HAP-1 (cell line): Measurements from ENCODE around the gene BMX.

Experiments used
- DNase-seq, 2 experiments: peaks; one replicate each; pipeline ENCODE4 v3.0.0-alpha.2; 2016 to 2020; ENCODE audit warnings: low spot score in 2 of 2
- H3K27me3 ChIP-seq: fragments of 250-450 bp; sonication (Bioruptor Pico); 2 replicates; pipeline ENCODE4 v1.5.1; 2020; ENCODE audit warnings: low read depth, mild to moderate bottlenecking, moderate library complexity
- H3K36me3 ChIP-seq: fragments of 250-450 bp; sonication (Bioruptor Pico); replicated peaks from 2 replicates; pipeline ENCODE4 v1.5.1; 2020; ENCODE audit warnings: mild to moderate bottlenecking
- H3K4me1 ChIP-seq: fragments of 250-450 bp; sonication (Bioruptor Pico); 2 replicates; pipeline ENCODE4 v1.5.1; 2020; ENCODE audit warnings: mild to moderate bottlenecking
- H3K4me3 ChIP-seq: fragments of 250-450 bp; sonication (Bioruptor Pico); 2 replicates; pipeline ENCODE4 v1.5.1; 2020; ENCODE audit warnings: mild to moderate bottlenecking, moderate library complexity
- H3K9me3 ChIP-seq: fragments of 250-450 bp; sonication (Bioruptor Pico); 2 replicates; pipeline ENCODE4 v1.5.1; 2020; ENCODE audit warnings: mild to moderate bottlenecking, moderate library complexity
- in situ Hi-C: fragments of 300-500 bp; cut with MboI; formaldehyde crosslinking; loops from 3 replicates; pipeline ENCODE4 v1.14.3; 2020; ENCODE audit warnings: low sequenced_read_pairs, inconsistent platforms, mixed read lengths

The BMX gene

GRCh38 chrX:15566244-15566643 lies 65.6 kb downstream of the BMX start:
- H3K36me3 ChIP-seq = no peaks in the 10 kb centered on the region
- H3K9me3 ChIP-seq = no peaks in the 10 kb centered on the region
- in situ Hi-C loops = loop anchor here (5.0 kb wide), 2 partner anchors 74 to 219 kb away; partner anchors contain the start of gene PIR
- H3K4me1 ChIP-seq = no peaks in the 10 kb centered on the region
- peak in 1 of 2 experiments; percentile 14 for DNase-seq
- H3K4me3 ChIP-seq = no peak overlapping the region
- H3K27me3 ChIP-seq = peaks cover 3% of the 10 kb centered on the region

GRCh38 chrX:15567267-15567666 lies 66.7 kb downstream of the BMX start:
- in situ Hi-C loops = loop anchor here (5.0 kb wide), 2 partner anchors 75 to 220 kb away; partner anchors contain the start of gene PIR
- H3K9me3 ChIP-seq = no peaks in the 10 kb centered on the region

GRCh38 chrX:15567886-15568616 lies 67.4 kb downstream of the BMX start:
- Histone ChIP-seq H3K4me3 (no peak overlapping the region), H3K9me3 (no peaks in the 10 kb centered on the region), H3K27me3 (peaks cover 3% of the 10 kb centered on the region), H3K4me1 (no peaks in the 10 kb centered on the region), H3K36me3 (no peaks in the 10 kb centered on the region)
- DNase-seq = no peak
- in situ Hi-C loops = loop anchor here (5.0 kb wide), 2 partner anchors 76 to 221 kb away; partner anchors contain the start of gene PIR

More at GRCh38 chrX:15567267-15567666, 66.7 kb downstream of the BMX start:
- peaks cover 3% of the 10 kb centered on the region for H3K27me3 ChIP-seq
- no peaks in the 10 kb centered on the region for H3K4me1 ChIP-seq
- H3K4me3 ChIP-seq = no peak overlapping the region
- H3K36me3 ChIP-seq = no peaks in the 10 kb centered on the region
- DNase-seq = no peak

GRCh38 chrX:15570145-15570544 lies 69.5 kb downstream of the BMX start:
- in situ Hi-C loops = no loop called here
- Histone ChIP-seq H3K36me3 (no peaks in the 10 kb centered on the region), H3K9me3 (no peaks in the 10 kb centered on the region), H3K27me3 (peaks cover 3% of the 10 kb centered on the region), H3K4me1 (no peaks in the 10 kb centered on the region), H3K4me3 (no peak overlapping the region)
- DNase-seq = no peak

- Histone ChIP-seq H3K9me3 (no peaks in the 10 kb centered on the region), H3K4me3 (no peak overlapping the region), H3K27me3 (no peaks in the 10 kb centered on the region; the same call in none of the 2 replicates), H3K36me3 (no peaks in the 10 kb centered on the region), H3K4me1 (no peaks in the 10 kb centered on the region; the same call in 1 of the 2 replicates)
- no peak for DNase-seq
- in situ Hi-C loops = no loop called here
Measured at GRCh38 chrX:15574017-15574416, 73.4 kb downstream of the BMX start.

- Histone ChIP-seq H3K4me1 (no peaks in the 10 kb centered on the region; the same call in 1 of the 2 replicates), H3K36me3 (no peaks in the 10 kb centered on the region), H3K4me3 (no peak overlapping the region), H3K9me3 (no peaks in the 10 kb centered on the region), H3K27me3 (no peaks in the 10 kb centered on the region)
- in situ Hi-C loops = no loop called here
- DNase-seq = no peak
Measured at GRCh38 chrX:15576019-15576418, 75.4 kb downstream of the BMX start.

- DNase-seq = no peak
- no peaks in the 10 kb centered on the region; the same call in 1 of the 2 replicates for H3K4me1 ChIP-seq
- H3K36me3 ChIP-seq = no peaks in the 10 kb centered on the region
- in situ Hi-C loops = no loop called here
- no peaks in the 10 kb centered on the region for H3K9me3 ChIP-seq
- H3K27me3 ChIP-seq = no peaks in the 10 kb centered on the region
- no peak overlapping the region for H3K4me3 ChIP-seq
Measured at GRCh38 chrX:15579778-15580747, 79.5 kb downstream of the BMX start.

- no peaks in the 10 kb centered on the region for H3K4me1 ChIP-seq
- in situ Hi-C loops = no loop called here
- H3K36me3 ChIP-seq = no peaks in the 10 kb centered on the region
- DNase-seq = no peak
- no peaks in the 10 kb centered on the region for H3K9me3 ChIP-seq
- peaks cover 34% of the 10 kb centered on the region for H3K27me3 ChIP-seq
- no peak overlapping the region for H3K4me3 ChIP-seq
Measured at GRCh38 chrX:15594371-15594770, 93.8 kb downstream of the BMX start.

- peaks cover 13% of the 10 kb centered on the region for H3K27me3 ChIP-seq
- in situ Hi-C loops = no loop called here
- H3K4me3 ChIP-seq = no peak overlapping the region
- no peaks in the 10 kb centered on the region for H3K36me3 ChIP-seq
- no peaks in the 10 kb centered on the region for H3K4me1 ChIP-seq
- DNase-seq = no peak
- H3K9me3 ChIP-seq = no peaks in the 10 kb centered on the region
Measured at GRCh38 chrX:15598026-15598425, 97.4 kb downstream of the BMX start.

GRCh38 chrX:15599461-15599860 lies 98.9 kb downstream of the BMX start:
- DNase-seq = no peak
- in situ Hi-C loops = no loop called here
- H3K4me1 ChIP-seq = no peaks in the 10 kb centered on the region

GRCh38 chrX:15600049-15600448 lies 99.4 kb downstream of the BMX start:
- Histone ChIP-seq H3K36me3 (no peaks in the 10 kb centered on the region), H3K27me3 (peaks cover 7% of the 10 kb centered on the region; the same call in 1 of the 2 replicates), H3K9me3 (no peaks in the 10 kb centered on the region), H3K4me3 (no peak overlapping the region), H3K4me1 (no peaks in the 10 kb centered on the region)
- in situ Hi-C loops = no loop called here
- no peak for DNase-seq

More at GRCh38 chrX:15599461-15599860, 98.9 kb downstream of the BMX start:
- Histone ChIP-seq H3K36me3 (no peaks in the 10 kb centered on the region), H3K4me3 (no peak overlapping the region), H3K9me3 (no peaks in the 10 kb centered on the region), H3K27me3 (peaks cover 7% of the 10 kb centered on the region; the same call in 1 of the 2 replicates)

- Histone ChIP-seq H3K36me3 (no peaks in the 10 kb centered on the region), H3K9me3 (no peaks in the 10 kb centered on the region), H3K4me1 (no peaks in the 10 kb centered on the region), H3K4me3 (no peak within 1 kb of the TSS), H3K27me3 (peaks cover 8% of the 10 kb centered on the region)
- DNase-seq = no peak
- in situ Hi-C loops = no loop called here
Measured at GRCh38 chrX:15600745-15601144, 100.1 kb downstream of the BMX start, which contains the start of gene ACE2. Gene ACE2 (minus strand): TSS chrX:15600960. CDS start chrX:15600911, 49 bp downstream.

- in situ Hi-C loops = no loop called here
- Histone ChIP-seq H3K36me3 (no peaks in the 10 kb centered on the region), H3K4me3 (no peak overlapping the region), H3K27me3 (peaks cover 13% of the 10 kb centered on the region), H3K4me1 (no peaks in the 10 kb centered on the region), H3K9me3 (no peaks in the 10 kb centered on the region)
- DNase-seq = no peak
Measured at GRCh38 chrX:15601932-15602331, 101.3 kb downstream of the BMX start.
